ENCODE measurements around the gene NUP210.

NUP210 gene

GRCh38 chr3:13278783-13279531, 141.2 kb downstream of the NUP210 start:
- no peak overlapping the region for H3K27ac Mint-ChIP-seq
- peaks cover 4% of the 10 kb centered on the region for H3K9me3 Mint-ChIP-seq
- no peak for TF ChIP-seq CTCF (IDR thresholded peaks at IDR 0.05; ENCODE audit: unreplicated experiment in 3 of 3)
- H3K36me3 Mint-ChIP-seq (ENCODE audit: low read depth), result no peaks in the 10 kb centered on the region
- H3K4me1 Mint-ChIP-seq, result peaks cover 23% of the 10 kb centered on the region
- no peak overlapping the region for H3K4me3 Mint-ChIP-seq
- H3K27me3 Mint-ChIP-seq (ENCODE audit: low read depth), result peaks cover 63% of the 10 kb centered on the region

- H3K4me1 Mint-ChIP-seq, result peaks cover 23% of the 10 kb centered on the region
- H3K36me3 Mint-ChIP-seq (ENCODE audit: low read depth), result no peaks in the 10 kb centered on the region
- H3K27ac Mint-ChIP-seq, result peak overlapping the region; percentile 23 to 90 (median 81)
- no peak for TF ChIP-seq CTCF (IDR thresholded peaks at IDR 0.05; ENCODE audit: unreplicated experiment in 3 of 3)
- H3K27me3 Mint-ChIP-seq (ENCODE audit: low read depth), result peaks cover 62% of the 10 kb centered on the region
- H3K9me3 Mint-ChIP-seq, result no peaks in the 10 kb centered on the region
- peak overlapping the region; percentile 46 to 62 (median 60) for H3K4me3 Mint-ChIP-seq
These were observed 142.1 kb downstream of the NUP210 start for GRCh38 chr3:13277860-13278531.

GRCh38 chr3:13277196-13277813, 142.8 kb downstream of the NUP210 start:
- TF ChIP-seq CTCF (IDR thresholded peaks at IDR 0.05; ENCODE audit: unreplicated experiment in 3 of 3), result no peak
- peaks cover 65% of the 10 kb centered on the region for H3K27me3 Mint-ChIP-seq (ENCODE audit: low read depth)
- peaks cover 23% of the 10 kb centered on the region for H3K4me1 Mint-ChIP-seq
- H3K27ac Mint-ChIP-seq, result peak overlapping the region; percentile 23 to 90 (median 81)
- no peaks in the 10 kb centered on the region for H3K36me3 Mint-ChIP-seq (ENCODE audit: low read depth)
- no peaks in the 10 kb centered on the region for H3K9me3 Mint-ChIP-seq
- peak overlapping the region; percentile 46 to 62 (median 60) for H3K4me3 Mint-ChIP-seq

GRCh38 chr3:13276438-13277195, 143.5 kb downstream of the NUP210 start:
- no peak for TF ChIP-seq CTCF (IDR thresholded peaks at IDR 0.05; ENCODE audit: unreplicated experiment in 3 of 3)
- H3K27ac Mint-ChIP-seq, result peak overlapping the region; percentile 23 to 90 (median 81)

GRCh38 chr3:13275376-13276005, 144.6 kb downstream of the NUP210 start:
- H3K4me1 Mint-ChIP-seq, result peaks cover 16% of the 10 kb centered on the region
- no peaks in the 10 kb centered on the region for H3K36me3 Mint-ChIP-seq (ENCODE audit: low read depth)
- no peak overlapping the region for H3K4me3 Mint-ChIP-seq
- peak overlapping the region in 1 of 3 experiments; percentile 45 for H3K27ac Mint-ChIP-seq
- H3K9me3 Mint-ChIP-seq, result no peaks in the 10 kb centered on the region
- no peak for TF ChIP-seq CTCF (IDR thresholded peaks at IDR 0.05; ENCODE audit: unreplicated experiment in 3 of 3)
- peaks cover 56% of the 10 kb centered on the region for H3K27me3 Mint-ChIP-seq (ENCODE audit: low read depth)

More at GRCh38 chr3:13276438-13277195, 143.5 kb downstream of the NUP210 start:
- peak overlapping the region; percentile 20 to 62 (median 62) for H3K4me3 Mint-ChIP-seq
- H3K27me3 Mint-ChIP-seq (ENCODE audit: low read depth), result peaks cover 66% of the 10 kb centered on the region
- H3K9me3 Mint-ChIP-seq, result no peaks in the 10 kb centered on the region
- H3K36me3 Mint-ChIP-seq (ENCODE audit: low read depth), result no peaks in the 10 kb centered on the region
- peaks cover 21% of the 10 kb centered on the region for H3K4me1 Mint-ChIP-seq
